HG03095 (cell line): ENCODE results near the gene MYO1A.

Experiments
- ATAC-seq: cut with Tn5 transposase; IDR thresholded peaks from one replicate; pipeline ENCODE4 v1.9.1; 2021; ENCODE audit warnings: moderate library complexity; ENCODE audit not compliant: unreplicated experiment

Gene MYO1A

DNA sequence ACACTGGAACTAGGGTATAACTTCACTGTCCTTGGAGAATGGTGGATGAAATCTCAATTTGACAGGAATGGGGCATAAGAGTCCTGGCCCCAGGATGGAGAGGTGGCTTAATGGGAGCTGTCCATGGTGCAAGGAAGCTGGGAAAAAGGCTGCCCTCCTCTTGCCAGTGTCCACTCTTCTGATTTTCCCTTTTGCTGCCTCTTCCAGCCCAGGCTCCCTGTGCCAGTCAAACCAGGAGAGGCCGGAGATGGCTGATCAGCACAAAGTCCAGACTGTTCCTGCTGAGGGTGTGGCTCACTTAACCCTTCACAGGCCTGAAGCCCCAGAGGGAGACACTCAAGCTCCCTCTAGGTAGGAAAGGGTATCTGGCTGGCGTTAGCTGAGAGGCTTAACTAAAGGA lies at the start of gene MYO1A:
TSS of gene MYO1A (minus strand) at position 240 of the 400 bp plus-strand sequence. CDS start 1,806 bp downstream, outside the sequence.
- ATAC-seq = no peak

DNA sequence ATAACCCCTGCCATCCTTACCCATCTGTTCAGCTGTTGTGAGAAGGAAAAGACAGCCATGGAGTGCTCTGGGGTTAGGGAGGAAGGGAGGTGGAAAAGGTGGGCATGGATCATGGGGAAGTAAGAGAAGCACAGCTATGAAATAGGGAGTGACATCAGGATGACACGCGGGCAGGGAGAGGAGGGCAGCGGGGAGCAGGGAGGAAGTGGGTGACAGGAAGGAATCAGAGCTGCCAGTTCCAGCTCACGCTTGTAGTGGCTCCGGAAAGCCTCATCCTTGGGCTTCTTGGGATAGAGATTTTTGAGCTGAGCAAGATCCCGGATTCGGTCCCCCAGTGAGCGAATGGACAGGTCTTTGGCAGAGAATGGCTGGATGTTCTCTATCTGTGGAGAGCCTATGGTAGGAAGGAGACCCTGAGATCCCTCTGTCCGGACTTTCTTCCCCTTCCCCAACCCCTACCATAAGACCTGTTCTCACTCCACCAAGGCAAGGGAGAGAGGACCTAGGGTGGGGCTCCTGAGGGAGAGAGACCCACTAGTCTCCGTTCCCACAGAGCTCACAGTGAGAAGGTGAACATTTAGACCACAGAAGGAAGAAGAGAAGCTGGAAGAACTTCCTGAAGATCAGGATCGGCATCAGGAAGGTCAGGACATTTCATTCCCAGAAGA lies 49.3 kb upstream of the MYO1A start:
- no peak for ATAC-seq

DNA sequence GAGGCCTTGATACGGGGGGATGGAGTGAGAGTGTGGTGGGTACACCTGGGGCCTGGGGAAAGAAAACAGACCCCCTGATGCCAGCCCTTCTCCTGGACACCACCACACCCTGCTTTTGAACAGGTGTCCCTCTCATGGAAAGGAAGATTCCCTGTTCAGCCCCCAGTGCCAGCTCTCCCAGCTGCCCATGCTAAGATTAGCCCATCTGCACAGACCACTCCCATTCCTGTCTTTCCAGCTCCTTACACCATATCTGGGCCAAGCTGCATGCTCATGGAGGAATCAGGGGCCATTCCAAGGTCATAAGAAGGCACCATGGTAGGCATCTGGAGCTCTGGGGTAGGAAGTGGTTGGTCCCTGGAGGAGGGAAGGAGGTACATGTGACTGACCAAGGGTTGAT lies 48.6 kb upstream of the MYO1A start:
- no peak for ATAC-seq

DNA sequence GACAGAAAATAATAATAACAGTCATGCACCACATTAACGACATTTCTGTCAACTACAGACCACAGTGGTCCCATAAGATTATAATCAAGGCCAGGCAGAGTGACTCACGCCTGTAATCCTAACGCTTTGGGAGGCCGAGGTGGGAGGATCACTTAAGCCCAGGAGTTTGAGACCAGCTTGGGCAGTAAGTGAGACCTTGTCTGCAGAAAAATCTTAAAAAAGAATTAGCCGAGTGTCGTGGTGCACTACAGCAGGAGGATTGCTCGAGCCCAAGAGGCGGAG lies 47.6 kb upstream of the MYO1A start:
- ATAC-seq = no peak

DNA sequence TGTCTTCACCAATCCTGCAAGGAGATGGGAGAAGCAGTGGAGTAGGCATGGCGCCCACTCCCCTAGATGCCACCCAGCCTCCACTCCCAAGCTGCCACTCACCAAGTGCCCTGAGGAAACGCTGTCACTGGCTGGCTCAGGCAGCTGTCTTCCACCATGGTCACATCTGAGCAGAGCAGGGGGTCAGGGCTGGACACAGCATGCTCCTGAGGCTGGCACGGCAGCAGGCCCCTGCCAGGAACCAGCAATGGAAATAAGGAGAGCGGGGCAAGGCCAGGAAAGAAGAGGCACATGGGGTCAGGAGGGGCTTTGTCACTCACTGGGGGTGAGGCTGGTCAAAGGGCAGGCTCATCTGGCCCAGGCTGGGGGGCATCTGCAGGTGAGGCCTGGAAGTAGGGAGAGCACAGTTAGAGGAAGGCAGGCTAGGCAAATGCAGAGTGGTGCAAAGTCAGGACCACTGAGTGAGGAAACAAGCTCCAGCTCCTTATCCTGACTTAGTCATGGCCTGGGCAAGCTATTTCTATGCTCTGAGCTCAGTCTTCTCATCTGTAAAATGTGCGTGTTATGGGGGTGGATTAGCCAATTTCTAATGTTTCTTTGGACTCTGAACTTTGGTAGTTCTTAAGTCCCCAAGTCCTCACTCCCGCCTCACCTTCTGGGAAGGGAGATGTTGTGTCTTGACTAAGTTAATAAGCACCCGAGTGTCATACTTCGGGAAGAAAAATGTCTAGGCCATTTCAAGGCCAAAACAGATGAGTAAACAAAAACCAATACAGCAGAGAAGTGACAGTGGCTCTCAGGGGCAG lies 47.0 kb upstream of the MYO1A start:
- no peak for ATAC-seq

DNA sequence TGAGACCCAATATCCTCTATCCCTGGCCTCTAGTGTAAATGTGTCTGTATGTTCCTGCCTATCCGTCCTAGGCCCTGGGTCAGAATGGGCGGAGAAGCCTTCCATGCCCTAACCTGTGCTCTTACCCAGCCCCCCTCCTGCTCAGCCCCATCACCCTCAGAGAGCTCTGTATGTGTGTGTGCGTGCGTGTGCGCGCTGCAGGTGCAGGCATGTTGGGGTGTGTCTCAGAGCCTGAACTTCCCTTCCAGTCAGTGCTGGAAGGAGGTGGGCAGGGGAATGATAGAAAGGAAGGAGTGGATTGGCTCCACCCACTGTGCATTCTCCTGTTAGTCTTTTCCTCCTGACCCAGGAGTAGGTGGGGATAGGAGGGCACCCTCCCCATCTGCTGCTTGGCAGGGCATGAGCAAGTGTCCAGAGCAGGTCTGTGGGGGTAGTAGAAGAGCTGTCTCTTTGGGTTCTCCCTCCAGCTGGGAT lies 46.2 kb upstream of the MYO1A start:
- ATAC-seq = no peak

DNA sequence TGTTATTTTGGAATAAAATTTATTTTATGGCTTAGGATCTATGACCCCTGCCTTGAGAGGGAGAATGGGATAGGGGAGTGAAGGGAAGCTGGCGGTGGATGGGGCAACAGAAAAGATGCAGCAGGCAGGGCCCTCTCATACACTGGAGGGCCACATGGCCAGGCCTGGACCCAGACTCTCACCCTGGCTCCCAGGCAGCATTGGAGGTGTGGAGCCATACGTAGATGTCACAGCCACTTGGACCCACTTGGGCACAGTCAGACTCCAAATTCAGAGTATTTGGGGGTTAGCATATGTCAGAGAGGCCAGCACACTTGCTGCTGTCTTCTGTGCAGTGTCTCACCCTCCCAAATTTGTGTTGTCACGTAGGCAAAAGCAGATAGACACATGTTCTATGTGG lies 45.5 kb upstream of the MYO1A start:
- ATAC-seq = no peak

DNA sequence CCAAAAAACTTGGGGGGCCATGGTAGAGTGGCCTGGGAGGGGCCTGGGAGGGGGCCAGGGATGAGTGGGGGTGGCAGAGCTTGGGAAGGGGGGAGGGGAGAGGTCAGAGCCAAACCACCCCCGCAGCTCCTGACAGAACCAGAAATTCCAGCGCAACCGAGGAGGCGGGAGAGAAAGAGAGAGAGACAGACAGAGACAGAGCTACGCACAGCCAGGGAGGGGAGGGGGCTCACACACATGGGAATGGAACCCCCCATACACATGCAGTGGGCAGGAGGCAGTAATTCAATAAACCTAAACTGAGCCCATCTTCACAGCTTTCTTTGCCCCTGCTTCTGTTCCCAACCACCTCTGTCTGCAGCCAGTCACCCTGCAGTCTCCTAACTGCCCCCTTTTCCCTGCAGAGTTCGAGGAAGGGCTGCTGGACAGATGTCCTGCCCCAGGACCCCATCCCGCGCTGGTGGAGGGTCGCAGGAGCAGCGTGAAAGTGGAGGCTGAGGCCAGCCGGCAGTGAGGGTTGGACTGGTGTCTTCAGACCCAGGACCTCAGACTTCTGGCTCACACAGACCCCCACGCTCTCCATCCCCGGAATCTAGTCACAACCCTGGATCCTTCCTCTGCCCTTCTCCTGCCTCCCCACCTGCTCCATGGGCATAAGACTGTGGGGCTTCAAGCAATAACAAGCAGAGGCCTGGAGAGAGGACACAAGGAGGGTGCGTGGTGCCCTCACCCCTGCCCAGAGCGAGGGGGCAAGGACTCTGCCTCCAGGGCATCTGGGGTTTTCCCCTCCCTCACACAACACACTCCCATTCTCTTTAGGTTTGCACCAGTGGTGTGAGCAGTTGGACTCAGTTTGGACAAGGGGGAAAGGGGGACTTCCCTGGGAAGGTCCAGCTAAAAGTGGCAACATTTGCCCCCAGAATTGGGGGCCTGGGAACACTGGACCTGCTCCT lies 44.6 kb upstream of the MYO1A start:
- no peak for ATAC-seq

DNA sequence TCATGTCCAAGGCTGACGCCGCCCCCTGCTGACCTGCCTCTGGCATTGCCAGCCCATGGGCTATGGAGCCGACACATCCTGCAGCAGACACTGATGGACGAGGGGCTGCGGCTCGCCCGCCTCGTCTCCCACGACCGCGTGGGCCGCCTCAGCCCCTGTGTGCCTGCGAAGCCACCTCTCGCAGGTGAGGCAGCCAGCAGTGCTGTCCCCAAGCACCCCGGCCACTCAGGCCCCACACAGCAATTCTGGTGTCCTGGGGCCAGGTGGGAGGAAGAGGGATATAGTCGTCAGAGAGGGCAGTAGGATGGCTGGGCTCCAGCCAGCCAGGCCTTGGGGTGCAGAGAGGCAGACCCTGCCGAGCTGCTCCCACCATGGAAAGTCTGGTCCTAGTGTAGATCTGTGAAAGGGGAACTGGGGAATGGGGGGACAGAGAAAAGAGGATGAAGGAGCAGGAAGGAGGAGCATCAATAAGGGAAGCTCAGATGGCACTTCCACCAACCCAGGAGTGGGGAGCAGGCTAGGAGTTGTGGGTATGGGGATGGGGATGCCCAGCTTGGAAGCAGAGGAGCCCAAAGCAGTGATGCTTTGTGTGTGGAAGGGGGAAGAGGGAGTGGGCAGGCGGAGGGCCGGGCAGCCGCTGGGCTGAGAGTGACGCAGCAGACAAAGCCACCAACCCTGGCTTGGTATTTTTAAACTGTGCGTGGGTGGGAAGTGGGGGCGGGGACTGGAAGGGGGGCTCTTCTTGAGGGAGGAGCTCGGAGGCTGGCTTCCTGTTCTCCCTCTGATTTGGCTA lies 43.7 kb upstream of the MYO1A start:
- no peak for ATAC-seq

DNA sequence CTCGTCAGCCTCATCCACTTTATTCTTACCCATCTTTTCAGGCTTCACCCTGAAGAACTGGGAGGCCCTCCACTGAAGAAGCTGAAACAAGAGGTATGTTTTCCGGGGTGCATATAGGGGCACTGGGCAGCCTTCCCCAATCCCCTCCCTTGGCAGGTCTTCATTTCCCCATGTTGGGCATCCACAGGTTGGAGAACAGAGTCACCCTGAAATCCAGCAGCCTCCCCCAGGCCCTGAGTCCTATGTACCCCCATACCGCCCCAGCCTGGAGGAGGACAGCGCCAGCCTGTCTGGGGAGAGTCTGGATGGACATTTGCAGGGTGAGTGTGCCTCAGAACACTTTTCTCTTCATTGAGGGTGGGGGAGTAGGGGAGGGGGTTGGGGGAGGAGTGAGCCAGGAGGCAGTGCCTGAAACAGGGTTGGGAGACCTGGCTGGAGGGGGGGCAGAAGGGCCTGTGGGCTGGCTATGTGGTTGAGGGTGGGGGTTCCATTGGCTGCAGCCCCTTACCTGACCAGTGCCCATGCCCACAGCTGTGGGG lies 43.0 kb upstream of the MYO1A start:
- no peak for ATAC-seq

DNA sequence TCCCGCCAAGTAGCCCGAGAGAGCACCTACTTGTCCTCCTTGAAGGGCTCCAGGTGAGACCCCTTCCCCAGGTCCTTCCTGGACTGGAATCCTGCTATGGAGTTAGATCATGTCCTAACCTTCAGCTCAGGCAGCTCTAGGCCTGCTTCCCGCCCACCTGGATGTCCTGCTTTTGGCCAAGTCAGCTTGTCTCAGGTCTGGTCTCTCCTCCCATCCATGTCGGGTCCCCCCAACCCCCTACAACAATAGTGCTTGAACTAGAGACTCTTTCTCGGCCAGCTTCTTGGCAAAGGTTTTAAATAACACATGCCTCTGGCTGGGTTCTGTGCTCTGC lies 42.6 kb upstream of the MYO1A start:
- no peak for ATAC-seq

DNA sequence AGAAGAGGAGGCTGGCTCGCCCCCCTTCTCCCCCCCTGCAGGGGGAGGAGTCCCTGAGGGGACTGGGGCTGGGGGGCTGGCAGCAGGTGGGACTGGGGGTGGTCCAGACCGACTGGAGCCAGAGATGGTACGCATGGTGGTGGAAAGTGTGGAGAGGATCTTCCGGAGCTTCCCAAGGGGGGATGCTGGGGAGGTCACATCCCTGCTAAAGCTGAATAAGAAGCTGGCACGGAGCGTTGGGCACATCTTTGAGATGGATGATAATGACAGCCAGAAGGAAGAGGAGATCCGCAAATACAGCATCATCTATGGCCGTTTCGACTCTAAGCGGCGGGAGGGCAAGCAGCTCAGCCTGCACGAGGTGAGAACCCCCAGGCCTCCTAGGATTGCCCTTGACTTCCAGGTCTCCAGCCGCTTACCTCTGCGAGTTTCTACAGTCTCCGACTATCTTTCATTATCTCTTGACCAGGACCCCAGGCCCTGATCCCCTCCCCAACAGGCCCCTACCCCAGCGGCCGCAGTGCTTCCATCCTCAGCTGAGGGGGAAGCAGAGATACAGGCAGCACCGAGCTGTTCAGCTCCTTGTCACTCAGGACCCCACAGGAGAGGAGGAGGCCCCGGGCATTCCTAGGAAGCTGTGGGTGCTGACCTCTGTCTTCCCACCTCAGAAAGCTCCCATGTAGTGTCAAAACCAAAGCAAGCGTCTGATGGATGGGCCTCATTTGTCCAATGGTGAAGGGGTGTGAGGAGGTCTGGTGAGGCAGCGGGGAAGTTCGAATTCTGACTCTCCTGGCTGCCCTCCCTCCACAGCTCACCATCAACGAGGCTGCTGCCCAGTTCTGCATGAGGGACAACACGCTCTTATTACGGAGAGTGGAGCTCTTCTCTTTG lies 42.0 kb upstream of the MYO1A start:
- no peak for ATAC-seq

DNA sequence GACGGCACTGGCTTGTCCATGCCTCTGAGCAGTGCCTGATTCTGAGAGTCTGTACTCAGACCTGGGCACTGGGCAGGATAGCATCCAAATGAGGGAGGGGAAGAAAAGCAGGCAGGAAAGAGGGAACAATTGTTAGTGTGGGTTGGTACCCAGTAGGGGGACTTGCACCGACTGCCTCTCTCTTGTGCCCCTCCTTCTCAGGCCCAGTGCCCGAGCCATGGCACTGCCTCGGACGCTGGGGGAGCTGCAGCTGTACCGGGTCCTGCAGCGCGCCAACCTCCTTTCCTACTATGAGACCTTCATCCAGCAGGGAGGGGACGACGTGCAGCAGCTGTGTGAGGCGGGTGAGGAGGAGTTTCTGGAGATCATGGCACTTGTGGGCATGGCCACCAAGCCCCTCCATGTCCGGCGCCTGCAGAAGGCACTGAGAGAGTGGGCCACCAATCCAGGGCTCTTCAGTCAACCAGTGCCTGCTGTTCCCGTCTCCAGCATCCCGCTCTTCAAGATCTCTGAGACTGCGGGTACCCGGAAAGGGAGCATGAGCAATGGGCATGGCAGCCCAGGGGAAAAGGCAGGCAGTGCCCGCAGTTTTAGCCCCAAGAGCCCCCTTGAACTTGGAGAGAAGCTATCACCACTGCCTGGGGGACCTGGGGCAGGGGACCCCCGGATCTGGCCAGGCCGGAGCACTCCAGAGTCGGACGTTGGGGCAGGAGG lies 41.2 kb upstream of the MYO1A start:
- ATAC-seq = no peak

DNA sequence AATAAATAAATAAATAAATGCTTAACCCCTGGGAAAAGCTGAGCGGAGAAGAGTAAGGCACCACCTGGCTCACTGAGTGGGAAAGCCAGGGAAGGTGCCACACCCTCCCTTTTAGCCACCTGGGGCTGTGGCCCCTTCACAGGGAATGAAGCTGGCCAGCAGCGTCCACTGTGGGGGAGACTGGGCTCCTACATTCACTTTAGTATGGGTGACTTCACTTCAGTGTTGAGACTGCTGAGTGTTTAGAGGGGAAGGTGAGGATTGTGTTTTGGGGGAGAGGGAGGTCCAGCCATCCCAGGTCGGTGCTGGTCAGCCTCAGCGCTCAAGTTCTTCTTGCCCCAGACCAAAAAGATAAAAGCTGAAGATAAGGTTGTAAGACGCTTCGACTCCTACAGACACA lies 40.6 kb upstream of the MYO1A start:
- no peak for ATAC-seq

DNA sequence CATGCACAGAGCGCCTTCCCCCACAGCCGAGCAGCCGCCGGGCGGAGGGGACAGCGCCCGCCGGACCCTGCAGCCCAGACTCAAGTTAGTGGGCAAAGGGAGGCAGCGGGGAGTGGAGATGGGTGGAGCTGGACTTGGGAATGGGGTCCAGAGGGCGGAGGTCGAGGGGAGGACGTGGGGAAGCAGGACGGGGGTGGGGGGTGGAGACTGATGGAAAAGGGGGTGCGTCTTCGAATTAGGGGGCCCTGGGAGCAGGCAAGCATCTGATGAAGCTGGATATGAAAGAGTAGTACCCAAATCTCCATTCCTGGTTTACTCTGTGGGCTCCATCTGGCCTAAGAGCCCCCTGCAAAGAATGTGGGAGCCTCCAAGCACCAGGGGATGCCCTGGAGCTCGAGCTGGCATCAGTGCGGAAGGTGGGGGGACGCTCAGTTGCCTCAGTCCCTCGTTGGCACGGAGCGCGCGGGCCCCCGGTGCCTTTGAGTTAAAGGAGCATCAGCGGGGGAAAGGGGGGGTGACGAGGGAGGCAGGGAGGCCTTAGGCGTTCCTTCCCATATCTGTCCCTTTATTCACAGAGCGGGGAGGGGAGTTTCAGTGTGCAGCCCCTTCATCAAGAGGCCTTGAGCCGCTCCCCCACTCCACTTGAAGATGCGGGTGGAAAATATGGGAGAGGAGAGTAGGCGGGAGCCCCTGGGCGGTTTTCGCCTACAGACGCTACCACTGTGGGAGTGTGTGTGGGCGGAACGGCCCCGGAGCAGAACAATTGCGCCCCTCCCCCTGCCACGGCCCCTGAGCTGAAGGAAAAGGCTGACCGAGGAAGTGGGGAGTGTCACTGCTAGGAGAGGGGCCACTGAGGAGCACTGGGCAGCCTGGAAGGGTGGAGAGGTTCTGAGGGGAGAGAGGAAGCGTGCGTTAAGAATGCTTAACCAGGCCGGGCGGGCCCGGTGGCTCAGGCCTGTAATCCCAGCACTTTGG lies 39.6 kb upstream of the MYO1A start:
- no peak for ATAC-seq

DNA sequence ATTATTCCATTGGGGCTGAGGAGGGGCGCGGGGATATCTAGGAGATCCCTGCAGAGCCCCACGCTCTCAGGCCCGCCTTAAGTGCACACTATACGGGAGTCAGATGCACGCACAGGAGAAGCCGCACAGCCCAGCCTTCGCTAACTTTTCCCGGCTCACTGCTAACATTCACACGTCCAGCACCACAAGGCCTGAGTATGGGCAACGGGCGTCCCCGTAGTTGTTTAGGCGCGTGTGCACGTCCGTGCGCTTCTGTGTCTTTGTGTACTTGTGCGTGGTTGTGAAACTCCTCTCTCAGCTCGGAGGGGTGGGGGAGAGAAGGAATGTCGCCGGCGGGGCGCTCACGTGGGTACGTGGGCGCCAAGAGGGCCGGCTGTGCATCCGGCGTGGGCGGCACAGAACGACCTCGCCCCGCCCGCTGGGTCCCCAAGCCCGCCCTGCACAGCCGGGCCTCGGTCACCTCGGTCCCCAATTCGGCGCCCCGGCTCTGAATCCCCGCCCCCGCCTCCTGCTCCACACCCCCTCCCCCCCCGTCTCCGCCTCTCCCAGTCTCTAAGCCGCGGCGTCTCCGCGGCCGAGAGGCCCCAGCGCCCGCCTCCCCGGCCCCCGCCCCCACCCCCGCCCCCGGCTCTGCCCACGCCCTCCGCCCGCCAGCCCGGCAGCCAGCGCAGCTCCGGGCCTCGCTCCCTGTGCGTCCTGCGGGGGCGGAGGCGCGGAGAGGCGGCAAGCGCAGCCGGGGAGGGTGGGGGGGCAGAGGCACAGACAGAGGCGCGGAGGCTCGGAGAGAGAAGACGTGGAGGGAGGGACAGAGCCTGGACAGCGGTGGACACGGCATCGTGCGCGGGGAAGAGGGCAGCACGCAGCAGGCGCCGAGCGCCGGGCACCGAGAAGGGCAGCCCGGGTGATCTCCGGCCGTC lies 38.7 kb upstream of the MYO1A start, which contains the start of gene NAB2:
TSS of gene NAB2 (plus strand) at position 761 of the 917 bp plus-strand sequence. CDS start 158 bp downstream, outside the sequence.
- ATAC-seq = peak; percentile 39
